GM23338 (cell line): Measurements from ENCODE around the gene CRKL. TPM values are rescaled to one million over a fixed set of nuclear protein-coding genes. Genes with fewer than 3 reads are reported as not detected.

Source experiments
- ATAC-seq: fragments of 200-7000 bp; cut with Tn5 transposase; 3 replicates; pipeline ENCODE4 v1.9.1; 2020
- DNase-seq: peaks from one replicate; pipeline ENCODE4 v3.0.0-alpha.2; 2015; ENCODE audit warnings: low spot score
- H2AFZ ChIP-seq: fragments of 200-600 bp; sonication (generic); 2 replicates; pipeline ENCODE4 v1.8.0; 2016; ENCODE audit warnings: antibody characterized with exemption, mild to moderate bottlenecking, moderate library complexity
- H3F3A ChIP-seq: fragments of 200-600 bp; sonication (generic); replicated peaks from 2 replicates; pipeline ENCODE4 v1.8.0; 2017; ENCODE audit warnings: antibody characterized with exemption, mixed run types, low read depth
- H3K27ac ChIP-seq: fragments of 200-600 bp; sonication (generic); 2 replicates; pipeline ENCODE4 v1.6.1; 2016; ENCODE audit warnings: low read depth
- H3K27me3 ChIP-seq: fragments of 200-600 bp; sonication (generic); 2 replicates; pipeline ENCODE4 v1.8.0; 2016; ENCODE audit warnings: mild to moderate bottlenecking, mixed run types, moderate library complexity; ENCODE audit not compliant: insufficient read depth
- H3K36me3 ChIP-seq: fragments of 200-600 bp; sonication (generic); 2 replicates; pipeline ENCODE4 v1.8.0; 2016; ENCODE audit warnings: mild to moderate bottlenecking; ENCODE audit not compliant: insufficient read depth
- H3K4me1 ChIP-seq: fragments of 200-600 bp; sonication (generic); 2 replicates; pipeline ENCODE4 v1.8.0; 2016; ENCODE audit warnings: mild to moderate bottlenecking, moderate library complexity; ENCODE audit not compliant: insufficient read depth
- H3K4me2 ChIP-seq: fragments of 200-600 bp; sonication (generic); 2 replicates; pipeline ENCODE4 v1.7.1; 2017; ENCODE audit warnings: mixed run types
- H3K4me3 ChIP-seq: fragments of 200-600 bp; sonication (generic); 2 replicates; pipeline ENCODE4 v1.6.1; 2016; ENCODE audit warnings: mixed run types
- H3K79me2 ChIP-seq: fragments of 200-600 bp; sonication (generic); replicated peaks from 2 replicates; pipeline ENCODE4 v1.8.0; 2017; ENCODE audit warnings: mild to moderate bottlenecking; ENCODE audit not compliant: insufficient read depth
- H3K9me2 ChIP-seq: fragments of 200-600 bp; sonication (generic); 2 replicates; pipeline ENCODE4 v1.8.0; 2017; ENCODE audit not compliant: insufficient read depth
- H4K20me1 ChIP-seq: fragments of 200-600 bp; sonication (generic); replicated peaks from 2 replicates; pipeline ENCODE4 v1.8.0; 2017; ENCODE audit warnings: mild to moderate bottlenecking; ENCODE audit not compliant: insufficient read depth
- H3K27ac Mint-ChIP-seq: 2 replicates; pipeline ENCODE4 v1.8.0; 2020; ENCODE audit warnings: inconsistent platforms, mild to moderate bottlenecking, moderate library complexity, mixed read lengths
- H3K27me3 Mint-ChIP-seq: 3 replicates; pipeline ENCODE4 v1.8.0; 2022; ENCODE audit warnings: low read depth, mild to moderate bottlenecking, moderate library complexity, mixed read lengths, inconsistent platforms; ENCODE audit not compliant: insufficient read depth, poor library complexity
- H3K36me3 Mint-ChIP-seq: 3 replicates; pipeline ENCODE4 v1.8.0; 2021; ENCODE audit warnings: low read depth, mild to moderate bottlenecking, inconsistent platforms, moderate library complexity, mixed read lengths
- H3K4me1 Mint-ChIP-seq: 3 replicates; pipeline ENCODE4 v1.8.0; 2020; ENCODE audit warnings: mild to moderate bottlenecking, inconsistent platforms, mixed read lengths
- H3K4me3 Mint-ChIP-seq: 3 replicates; pipeline ENCODE4 v1.8.0; 2021; ENCODE audit warnings: moderate library complexity, mild to moderate bottlenecking, inconsistent platforms, mixed read lengths
- H3K9me3 Mint-ChIP-seq: 3 replicates; pipeline ENCODE4 v1.8.0; 2020; ENCODE audit warnings: moderate library complexity, mild to moderate bottlenecking, inconsistent platforms, mixed read lengths
- CREB1 ChIP-seq: fragments of 250-450 bp; sonication (Bioruptor Pico); IDR thresholded peaks from 2 replicates; pipeline ENCODE4 v1.5.0; 2020; ENCODE audit warnings: low read depth, mild to moderate bottlenecking, moderate library complexity
- EZH2 ChIP-seq: fragments of 200-600 bp; sonication (generic); IDR thresholded peaks from one replicate; pipeline ENCODE4 v1.8.0; 2017; ENCODE audit warnings: antibody characterized with exemption, mild to moderate bottlenecking, low read depth; ENCODE audit not compliant: unreplicated experiment
- JUNB ChIP-seq: IDR thresholded peaks from one replicate; pipeline ENCODE4 v1.6.1; 2016; ENCODE audit warnings: antibody characterized with exemption; ENCODE audit not compliant: unreplicated experiment
- NANOG ChIP-seq: IDR thresholded peaks from 2 replicates; pipeline ENCODE4 v1.6.1; 2016; ENCODE audit warnings: antibody characterized with exemption, borderline replicate concordance
- POLR2AphosphoS5 ChIP-seq: IDR thresholded peaks from 2 replicates; pipeline ENCODE4 v1.6.1; 2016; ENCODE audit warnings: antibody characterized with exemption, low read depth
- REST ChIP-seq: IDR thresholded peaks from one replicate; pipeline ENCODE4 v1.6.1; 2018; ENCODE audit warnings: antibody characterized with exemption; ENCODE audit not compliant: unreplicated experiment
- STAT1 ChIP-seq: IDR thresholded peaks from one replicate; pipeline ENCODE4 v1.6.1; 2016; ENCODE audit warnings: antibody characterized with exemption; ENCODE audit not compliant: unreplicated experiment
- ZNF462 ChIP-seq: fragments of 250-450 bp; sonication (Bioruptor Pico); IDR thresholded peaks from 2 replicates; pipeline ENCODE4 v1.5.0; 2020; ENCODE audit warnings: mild to moderate bottlenecking, moderate library complexity
- polyA plus RNA-seq: library from polyadenylated mRNA; unstranded; fragments of >200 nt; fragmentation: Nextera tagmentation; extraction: Ambion mirVana; gene quantifications from 2 replicates; pipeline ENCODE4 v1.2.1, GENCODE V29; 2016
- total RNA-seq: library from RNA; depleted of rRNA; stranded (reverse); fragments of >200 nt; shearing (Covaris generic); gene quantifications from 2 replicates; pipeline ENCODE4 v1.2.3, GENCODE V29; 2014
- TF ChIP-seq, protein P1 (sequence below): IDR thresholded peaks from 2 replicates; pipeline ENCODE4 v1.6.1; 2016; ENCODE audit warnings: antibody characterized with exemption

Gene CRKL
- total and polyA plus RNA-seq, 2 experiments from 2014 or later: 39.5 to 104 TPM

GRCh38 chr22:20962491-20962945 lies 45.3 kb downstream of the CRKL start:
- no peak overlapping the region for H2AFZ ChIP-seq
- Mint-ChIP-seq H3K27me3 (peaks cover 63% of the 10 kb centered on the region), H3K36me3 (no peaks in the 10 kb centered on the region; the same call in 2 of the 3 replicates), H3K9me3 (0 out of 3 replicates have a peak, but pooled peaks cover 2% of the 10 kb centered on the region), H3K4me3 (no peak overlapping the region), H3K4me1 (peaks cover 16% of the 10 kb centered on the region), H3K27ac (no peak overlapping the region)
- no peak for DNase-seq
- no peak for ATAC-seq
- peaks cover 5% of the 10 kb centered on the region; the same call in 1 of the 2 replicates for H3F3A ChIP-seq
- no peaks in the 10 kb centered on the region for H3K9me2 ChIP-seq
- no peaks in the 10 kb centered on the region for H3K36me3 ChIP-seq
- H3K4me3 ChIP-seq: no peak overlapping the region
- H3K27ac ChIP-seq: no peak overlapping the region
- H3K79me2 ChIP-seq: no peaks in the 10 kb centered on the region
- peaks cover 3% of the 10 kb centered on the region; the same call in 1 of the 2 replicates for H3K4me1 ChIP-seq
- no peak for TF ChIP-seq CREB1 (CRISPR knock-in tag)
- peaks cover 64% of the 10 kb centered on the region for H3K27me3 ChIP-seq
- 0 out of 2 replicates have a peak, but pooled peaks cover 3% of the 10 kb centered on the region for H4K20me1 ChIP-seq
- H3K4me2 ChIP-seq: no peak overlapping the region

GRCh38 chr22:20963201-20964052 lies 46.2 kb downstream of the CRKL start:
- DNase-seq: no peak
- Histone ChIP-seq H3K4me3 (no peak overlapping the region), H4K20me1 (0 out of 2 replicates have a peak, but pooled peaks cover 3% of the 10 kb centered on the region), H3K27ac (no peak overlapping the region), H3K4me1 (peaks cover 3% of the 10 kb centered on the region; the same call in 1 of the 2 replicates), H3K4me2 (no peak overlapping the region), H3K36me3 (no peaks in the 10 kb centered on the region), H3F3A (no peaks in the 10 kb centered on the region), H3K9me2 (no peaks in the 10 kb centered on the region), H3K27me3 (peaks cover 67% of the 10 kb centered on the region), H2AFZ (no peak overlapping the region), H3K79me2 (no peaks in the 10 kb centered on the region)
- Mint-ChIP-seq H3K4me3 (peak overlapping the region; percentile 36; the same call in 2 of the 3 replicates), H3K27me3 (peaks cover 68% of the 10 kb centered on the region), H3K4me1 (peaks cover 19% of the 10 kb centered on the region), H3K27ac (no peak overlapping the region), H3K36me3 (no peaks in the 10 kb centered on the region; the same call in 2 of the 3 replicates), H3K9me3 (0 out of 3 replicates have a peak, but pooled peaks cover 2% of the 10 kb centered on the region)
- no peak for ATAC-seq
- TF ChIP-seq REST (no peak), EZH2 (no peak), JUNB (no peak), ZNF462 (CRISPR knock-in tag) (no peak), CREB1 (CRISPR knock-in tag) (no peak), STAT1 (no peak), NANOG (no peak), POLR2AphosphoS5 (no peak)
- TF ChIP-seq, protein P1, sequence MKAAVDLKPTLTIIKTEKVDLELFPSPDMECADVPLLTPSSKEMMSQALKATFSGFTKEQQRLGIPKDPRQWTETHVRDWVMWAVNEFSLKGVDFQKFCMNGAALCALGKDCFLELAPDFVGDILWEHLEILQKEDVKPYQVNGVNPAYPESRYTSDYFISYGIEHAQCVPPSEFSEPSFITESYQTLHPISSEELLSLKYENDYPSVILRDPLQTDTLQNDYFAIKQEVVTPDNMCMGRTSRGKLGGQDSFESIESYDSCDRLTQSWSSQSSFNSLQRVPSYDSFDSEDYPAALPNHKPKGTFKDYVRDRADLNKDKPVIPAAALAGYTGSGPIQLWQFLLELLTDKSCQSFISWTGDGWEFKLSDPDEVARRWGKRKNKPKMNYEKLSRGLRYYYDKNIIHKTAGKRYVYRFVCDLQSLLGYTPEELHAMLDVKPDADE: no peak
